Activated CD4-positive, alpha-beta T cell treated with anti-CD3 and anti-CD28 coated beads, Interleukin-2, amount 50 U/mL, for 1 hour (primary cell): ENCODE results near the gene TBC1D7.

ENCODE experiments used
- DNase-seq: peaks from one replicate; pipeline ENCODE4 v3.0.0-alpha.2; 2020

Gene TBC1D7

GRCh38 chr6:13328076-13328874 is at the start of gene TBC1D7:
TSS of gene TBC1D7 (minus strand) at chr6:13328537. CDS start at chr6:13326898, 1,639 bp downstream.
- DNase-seq: peak; percentile 92

- DNase-seq: no peak
Measured at GRCh38 chr6:13377054-13377758, 48.9 kb upstream of the TBC1D7 start.

- no peak for DNase-seq
Measured at GRCh38 chr6:13375360-13375878, 47.1 kb upstream of the TBC1D7 start.

- DNase-seq: no peak
Measured at GRCh38 chr6:13373919-13374318, 45.6 kb upstream of the TBC1D7 start.

GRCh38 chr6:13373488-13373886 is 45.1 kb upstream of the TBC1D7 start:
- no peak for DNase-seq

- no peak for DNase-seq
Measured at GRCh38 chr6:13372688-13373487, 44.6 kb upstream of the TBC1D7 start.

GRCh38 chr6:13372076-13372475 is 43.7 kb upstream of the TBC1D7 start:
- no peak for DNase-seq

- DNase-seq: no peak
Measured at GRCh38 chr6:13371421-13372072, 43.2 kb upstream of the TBC1D7 start.

GRCh38 chr6:13370623-13371022 is 42.3 kb upstream of the TBC1D7 start:
- DNase-seq: no peak

- DNase-seq: no peak
Measured at GRCh38 chr6:13369591-13369990, 41.3 kb upstream of the TBC1D7 start.

- no peak for DNase-seq
Measured at GRCh38 chr6:13368731-13369115, 40.4 kb upstream of the TBC1D7 start.

- DNase-seq: no peak
Measured at GRCh38 chr6:13368079-13368730, 39.9 kb upstream of the TBC1D7 start.

GRCh38 chr6:13367396-13367795 is 39.1 kb upstream of the TBC1D7 start:
- no peak for DNase-seq

GRCh38 chr6:13365320-13365719 is 37.0 kb upstream of the TBC1D7 start:
- no peak for DNase-seq

- DNase-seq: no peak
Measured at GRCh38 chr6:13364842-13365241, 36.5 kb upstream of the TBC1D7 start.

GRCh38 chr6:13362412-13362811 is 34.1 kb upstream of the TBC1D7 start:
- DNase-seq: no peak

GRCh38 chr6:13360671-13361540 is 32.6 kb upstream of the TBC1D7 start:
- DNase-seq: no peak

GRCh38 chr6:13359287-13359686 is 30.9 kb upstream of the TBC1D7 start:
- no peak for DNase-seq

GRCh38 chr6:13358511-13358910 is 30.2 kb upstream of the TBC1D7 start:
- DNase-seq: no peak

- no peak for DNase-seq
Measured at GRCh38 chr6:13357551-13358075, 29.3 kb upstream of the TBC1D7 start.
